ENCODE measurements around the gene MBP. TPM values are rescaled to one million over a fixed set of nuclear protein-coding genes. Genes with fewer than 3 reads are reported as not detected.

Gene MBP
- total RNA-seq, 1 donor from 2014 or later = 35.0 TPM

DNA sequence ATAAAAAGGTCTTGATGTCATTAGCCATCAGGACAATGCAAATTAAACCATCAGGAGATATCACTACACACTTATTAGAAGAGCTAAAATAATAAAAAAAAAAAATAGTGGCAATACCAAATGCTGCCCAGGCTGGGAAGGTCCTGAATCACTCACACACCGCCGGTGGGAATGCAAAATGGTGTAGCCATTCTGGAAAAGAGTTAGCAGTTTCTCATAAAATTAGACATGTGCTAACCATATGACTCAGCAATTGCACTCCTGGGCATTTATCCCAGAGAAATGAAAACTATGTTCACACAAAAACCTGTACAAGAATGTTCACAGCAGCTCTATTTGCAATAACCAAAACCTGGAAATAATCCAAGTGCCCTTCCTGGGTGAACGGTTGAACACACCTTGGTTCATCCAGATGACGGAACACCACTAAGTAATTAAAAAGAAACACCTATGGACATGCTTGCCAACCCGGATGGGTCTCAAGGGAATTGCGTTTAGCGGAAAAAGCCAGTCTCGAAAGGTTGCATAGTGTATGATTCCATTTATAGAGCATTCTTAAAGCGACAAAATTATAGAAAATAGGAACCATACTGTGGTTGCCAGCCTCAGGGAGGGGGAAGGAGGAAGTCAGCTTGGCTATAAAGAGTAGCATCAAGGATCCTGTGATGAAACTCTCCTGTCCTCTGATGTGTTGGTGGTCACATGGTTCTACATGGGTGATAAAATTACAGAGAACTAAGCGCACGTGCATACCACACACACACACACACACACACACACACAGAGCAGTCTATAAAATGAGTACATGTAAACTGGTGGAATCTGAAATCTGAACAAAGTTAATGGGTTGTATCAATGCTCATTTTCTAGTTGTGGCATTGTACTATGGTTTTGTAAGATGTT is 4.6 kb downstream of the MBP start:
- H3K4me3 ChIP-seq = no peak overlapping the region
- no peaks in the 10 kb centered on the region for H3K9me3 ChIP-seq (replicated peaks)
- peaks cover 83% of the 10 kb centered on the region for H3K4me1 ChIP-seq
- H3K36me3 ChIP-seq = no peaks in the 10 kb centered on the region
- peak overlapping the region; percentile 71 for H3K27ac ChIP-seq (replicated peaks)
- TF ChIP-seq, protein P1, sequence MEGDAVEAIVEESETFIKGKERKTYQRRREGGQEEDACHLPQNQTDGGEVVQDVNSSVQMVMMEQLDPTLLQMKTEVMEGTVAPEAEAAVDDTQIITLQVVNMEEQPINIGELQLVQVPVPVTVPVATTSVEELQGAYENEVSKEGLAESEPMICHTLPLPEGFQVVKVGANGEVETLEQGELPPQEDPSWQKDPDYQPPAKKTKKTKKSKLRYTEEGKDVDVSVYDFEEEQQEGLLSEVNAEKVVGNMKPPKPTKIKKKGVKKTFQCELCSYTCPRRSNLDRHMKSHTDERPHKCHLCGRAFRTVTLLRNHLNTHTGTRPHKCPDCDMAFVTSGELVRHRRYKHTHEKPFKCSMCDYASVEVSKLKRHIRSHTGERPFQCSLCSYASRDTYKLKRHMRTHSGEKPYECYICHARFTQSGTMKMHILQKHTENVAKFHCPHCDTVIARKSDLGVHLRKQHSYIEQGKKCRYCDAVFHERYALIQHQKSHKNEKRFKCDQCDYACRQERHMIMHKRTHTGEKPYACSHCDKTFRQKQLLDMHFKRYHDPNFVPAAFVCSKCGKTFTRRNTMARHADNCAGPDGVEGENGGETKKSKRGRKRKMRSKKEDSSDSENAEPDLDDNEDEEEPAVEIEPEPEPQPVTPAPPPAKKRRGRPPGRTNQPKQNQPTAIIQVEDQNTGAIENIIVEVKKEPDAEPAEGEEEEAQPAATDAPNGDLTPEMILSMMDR (IDR thresholded peaks at IDR 0.05; ENCODE audit: borderline replicate concordance) = no peak
- no peak for DNase-seq
- intact Hi-C loops (cut with micrococcal nuclease) = no loop called here
- peaks cover 20% of the 10 kb centered on the region for H3K27me3 ChIP-seq (ENCODE audit: low read depth)

DNA sequence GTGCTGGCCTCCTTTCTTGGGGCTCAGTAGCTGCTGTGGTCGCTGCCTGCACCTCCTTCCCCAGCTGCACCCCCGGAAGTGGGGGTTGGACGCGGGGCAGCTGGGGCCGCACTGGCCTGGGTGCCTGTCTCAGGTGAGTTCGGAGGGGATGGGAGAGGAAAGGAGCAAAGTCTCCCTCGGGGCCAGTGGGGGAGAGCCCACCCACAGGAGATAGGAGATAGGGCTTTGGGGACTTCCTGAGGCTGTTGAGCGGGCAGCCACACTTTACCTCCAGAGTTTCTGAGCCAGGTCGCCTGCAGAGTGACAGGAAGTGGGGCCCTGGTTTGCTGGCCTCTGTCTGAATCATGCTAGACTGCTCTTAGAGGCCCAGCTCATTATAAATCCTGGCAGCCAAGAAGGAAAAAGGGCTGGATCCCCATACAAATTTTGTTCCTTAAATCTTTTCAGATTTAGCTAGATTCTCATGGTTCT is 8.1 kb downstream of the MBP start:
- Histone ChIP-seq H3K27me3 (ENCODE audit: low read depth) (no peaks in the 10 kb centered on the region), H3K27ac (replicated peaks) (no peak overlapping the region), H3K4me1 (peaks cover 56% of the 10 kb centered on the region), H3K9me3 (replicated peaks) (no peaks in the 10 kb centered on the region), H3K4me3 (no peak overlapping the region), H3K36me3 (no peaks in the 10 kb centered on the region)
- TF ChIP-seq, protein P1 (IDR thresholded peaks at IDR 0.05; ENCODE audit: borderline replicate concordance) = no peak
- no peak for DNase-seq
- intact Hi-C loops (cut with micrococcal nuclease) = no loop called here

DNA sequence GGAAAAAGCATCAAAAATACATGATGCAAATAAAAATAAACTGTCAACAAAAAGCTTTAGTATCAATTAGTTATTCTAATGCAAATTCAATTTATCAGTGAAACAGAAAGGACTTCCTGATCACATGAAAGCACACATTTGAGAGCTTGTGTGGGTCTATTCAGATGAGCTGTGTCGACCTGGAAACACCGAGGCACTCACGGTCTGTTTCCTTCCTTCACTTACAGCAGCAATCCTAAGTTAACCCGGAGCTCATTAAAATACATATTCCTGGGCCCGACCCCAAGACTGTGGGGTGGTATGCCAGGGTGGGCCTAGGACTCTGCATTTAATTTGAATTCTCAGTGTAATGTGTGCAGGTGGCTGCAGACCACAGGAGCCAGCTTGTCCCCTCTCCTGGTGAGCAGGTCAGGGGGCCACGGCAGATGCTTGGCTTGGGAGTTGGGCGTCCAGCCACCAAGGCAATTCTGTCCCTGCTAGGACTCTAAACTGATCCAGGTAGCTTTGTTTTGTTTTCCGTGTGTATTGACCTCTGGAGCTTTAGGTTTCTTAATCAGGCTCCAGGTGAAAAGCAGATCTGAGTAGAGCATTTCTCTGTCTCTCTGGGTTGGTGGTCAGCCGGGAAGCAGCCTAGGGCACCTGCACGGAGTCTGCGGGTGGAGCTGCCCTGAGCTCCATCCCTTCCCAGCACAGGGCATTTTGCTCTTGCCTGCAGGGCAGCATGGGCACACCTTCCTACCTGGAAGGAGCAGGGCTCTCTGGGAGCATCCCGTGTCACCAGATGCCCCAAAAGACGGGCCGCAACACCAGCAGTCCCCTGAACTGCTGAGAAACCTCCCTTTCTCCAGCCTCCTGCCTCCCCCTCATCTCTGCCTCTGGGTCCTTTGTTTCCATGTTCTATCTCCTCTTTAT is 9.0 kb downstream of the MBP start:
- Histone ChIP-seq H3K9me3 (replicated peaks) (no peaks in the 10 kb centered on the region), H3K27ac (replicated peaks) (no peak overlapping the region), H3K4me3 (no peak overlapping the region), H3K27me3 (ENCODE audit: low read depth) (no peaks in the 10 kb centered on the region), H3K36me3 (no peaks in the 10 kb centered on the region), H3K4me1 (peaks cover 52% of the 10 kb centered on the region)
- TF ChIP-seq, protein P1 (IDR thresholded peaks at IDR 0.05; ENCODE audit: borderline replicate concordance) = no peak
- intact Hi-C loops (cut with micrococcal nuclease) = no loop called here
- no peak for DNase-seq

DNA sequence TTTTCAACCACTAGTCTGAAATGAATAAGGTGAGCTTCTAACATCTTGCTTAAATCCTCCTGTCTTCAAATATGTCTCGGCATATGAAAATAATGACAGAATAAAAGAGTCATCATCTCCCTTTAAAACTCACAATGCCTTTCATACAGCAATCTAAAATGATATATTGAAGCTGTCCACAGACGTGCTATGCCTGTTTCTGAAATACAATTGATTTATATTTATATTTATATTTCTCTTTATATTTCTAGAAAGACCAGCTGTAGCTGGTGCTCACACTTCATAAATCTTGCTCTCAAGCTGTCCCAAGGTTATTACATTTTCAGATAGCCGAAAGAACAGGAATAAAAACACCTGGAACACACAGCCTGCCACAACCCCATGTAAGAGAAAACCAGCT is 11.1 kb downstream of the MBP start:
- TF ChIP-seq, protein P1 (IDR thresholded peaks at IDR 0.05; ENCODE audit: borderline replicate concordance) = no peak
- Histone ChIP-seq H3K27me3 (ENCODE audit: low read depth) (no peaks in the 10 kb centered on the region), H3K9me3 (replicated peaks) (no peaks in the 10 kb centered on the region), H3K27ac (replicated peaks) (no peak overlapping the region), H3K4me3 (no peak overlapping the region), H3K36me3 (no peaks in the 10 kb centered on the region), H3K4me1 (peaks cover 31% of the 10 kb centered on the region)
- intact Hi-C loops (cut with micrococcal nuclease) = no loop called here
- DNase-seq = no peak

DNA sequence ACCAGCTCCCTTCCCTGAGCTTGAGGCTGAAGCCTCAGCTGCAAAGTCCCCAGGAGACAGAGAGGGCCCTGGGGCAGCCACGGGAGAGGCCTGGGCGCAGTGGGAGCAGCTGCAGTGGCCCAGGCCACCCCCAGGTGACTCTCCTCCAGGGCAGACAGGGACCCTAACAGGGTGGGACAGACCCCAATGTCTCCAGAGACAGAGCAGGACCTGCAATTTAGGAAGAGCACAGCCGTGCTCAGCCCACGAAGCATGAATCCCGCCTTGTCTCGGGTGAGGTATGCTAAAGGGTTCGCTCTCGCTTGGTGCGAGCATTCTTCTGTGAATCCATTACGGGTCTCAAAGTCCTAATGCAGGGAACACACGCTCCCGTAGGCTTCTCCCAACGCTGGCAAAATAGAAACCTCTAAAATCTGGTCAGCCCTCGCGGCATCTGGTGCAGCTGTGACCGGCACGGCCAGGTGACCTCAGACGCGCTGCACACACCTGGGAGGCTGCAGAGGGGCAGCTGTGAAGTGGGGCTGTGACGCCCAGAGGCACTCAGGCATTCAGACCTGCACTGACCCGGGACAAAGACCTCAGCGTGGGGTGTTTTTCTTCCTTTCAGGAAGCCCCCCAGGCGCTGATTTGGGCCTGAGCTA is 12.6 kb downstream of the MBP start:
- H3K4me1 ChIP-seq = peaks cover 36% of the 10 kb centered on the region
- no peak for DNase-seq
- no peaks in the 10 kb centered on the region for H3K36me3 ChIP-seq
- no peak overlapping the region for H3K4me3 ChIP-seq
- no peaks in the 10 kb centered on the region for H3K27me3 ChIP-seq (ENCODE audit: low read depth)
- no peaks in the 10 kb centered on the region for H3K9me3 ChIP-seq (replicated peaks)
- H3K27ac ChIP-seq (replicated peaks) = no peak overlapping the region
- TF ChIP-seq, protein P1 (IDR thresholded peaks at IDR 0.05; ENCODE audit: borderline replicate concordance) = no peak
- intact Hi-C loops (cut with micrococcal nuclease) = no loop called here
